Ascending aorta (tissue), 2 donors: ENCODE measurements around the gene NEK7. TPM values are rescaled to one million over a fixed set of nuclear protein-coding genes. Genes with fewer than 3 reads are reported as not detected.

Source experiments
- DNase-seq, 2 donors: peaks; one replicate each; pipeline ENCODE4 v3.0.0-alpha.2; 2019; ENCODE audit warnings: low spot score in 2 of 2
- H3K27ac ChIP-seq, 2 donors: fragments of 200-600 bp; sonication (generic); one replicate each; pipeline ENCODE4 v1.5.1; 2016 to 2017; ENCODE audit warnings: mild to moderate bottlenecking in 1 of 2
- H3K27me3 ChIP-seq: fragments of 200-600 bp; sonication (generic); one replicate; pipeline ENCODE4 v1.5.1; 2017
- H3K36me3 ChIP-seq, 2 donors: fragments of 200-600 bp; sonication (generic); one replicate each; pipeline ENCODE4 v1.5.1; 2016
- H3K4me1 ChIP-seq, 2 donors: fragments of 200-600 bp; sonication (generic); one replicate each; pipeline ENCODE4 v1.5.1; 2016 to 2017; ENCODE audit warnings: mild to moderate bottlenecking in 1 of 2
- H3K4me3 ChIP-seq, 2 donors: fragments of 200-600 bp; sonication (generic); one replicate each; pipeline ENCODE4 v1.5.1; 2016 to 2017; ENCODE audit warnings: mild to moderate bottlenecking in 1 of 2
- H3K9me3 ChIP-seq, 2 donors: fragments of 200-600 bp; sonication (generic); one replicate each; pipeline ENCODE4 v1.5.1; 2016
- CTCF ChIP-seq, 3 experiments: fragments of 200-600 bp in 2 of 3; fragments of 450-650 bp in 1 of 3; sonication (generic) in 2 of 3; IDR thresholded peaks; one replicate each; pipeline ENCODE4 v1.5.1; 2016 to 2019; ENCODE audit warnings: antibody characterized with exemption in 3 of 3, mild to moderate bottlenecking in 1 of 3, moderate library complexity in 1 of 3
- intact Hi-C: fragments of 100-400 bp; cut with DNase I; formaldehyde crosslinking; loops from one replicate; pipeline ENCODE4 v1.15.1; 2023
- total RNA-seq: library from RNA; depleted of rRNA; stranded (reverse); fragments of >200 nt; gene quantifications from one replicate; pipeline ENCODE4 v1.1.0, GENCODE V29; 2016

The NEK7 gene
- total RNA-seq, 1 donor from 2014 or later = 43.6 TPM

DNA sequence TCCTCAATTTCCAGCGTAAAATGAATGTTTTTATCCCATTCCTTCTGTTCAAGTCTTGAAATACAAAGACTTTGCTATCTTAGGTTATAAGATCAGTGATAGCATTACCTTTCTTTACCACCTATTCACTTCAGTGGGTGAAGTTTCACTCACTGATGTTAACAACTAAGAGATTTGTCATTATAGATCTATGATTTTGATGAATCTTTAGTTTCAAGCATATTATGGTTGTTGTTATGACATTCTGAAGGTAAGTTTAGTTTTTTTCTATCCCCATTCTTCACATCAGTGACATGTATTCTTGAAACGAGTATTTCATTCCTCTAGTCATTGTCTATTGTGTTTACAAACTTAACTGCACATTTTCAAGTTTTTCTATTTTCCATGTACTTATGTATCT is 201.1 kb downstream of the NEK7 start:
- intact Hi-C loops = loop anchor here (2.0 kb wide), 1 partner anchor 269 kb away; no protein-coding TSS in a partner anchor
- no peak for TF ChIP-seq CTCF (IDR thresholded peaks at IDR 0.05)
- H3K27ac ChIP-seq = no peak overlapping the region
- H3K4me3 ChIP-seq = no peak overlapping the region
- H3K4me1 ChIP-seq = no peaks in the 10 kb centered on the region
- H3K27me3 ChIP-seq = no peaks in the 10 kb centered on the region
- no peaks in the 10 kb centered on the region for H3K9me3 ChIP-seq
- H3K36me3 ChIP-seq = no peaks in the 10 kb centered on the region
- DNase-seq = no peak

DNA sequence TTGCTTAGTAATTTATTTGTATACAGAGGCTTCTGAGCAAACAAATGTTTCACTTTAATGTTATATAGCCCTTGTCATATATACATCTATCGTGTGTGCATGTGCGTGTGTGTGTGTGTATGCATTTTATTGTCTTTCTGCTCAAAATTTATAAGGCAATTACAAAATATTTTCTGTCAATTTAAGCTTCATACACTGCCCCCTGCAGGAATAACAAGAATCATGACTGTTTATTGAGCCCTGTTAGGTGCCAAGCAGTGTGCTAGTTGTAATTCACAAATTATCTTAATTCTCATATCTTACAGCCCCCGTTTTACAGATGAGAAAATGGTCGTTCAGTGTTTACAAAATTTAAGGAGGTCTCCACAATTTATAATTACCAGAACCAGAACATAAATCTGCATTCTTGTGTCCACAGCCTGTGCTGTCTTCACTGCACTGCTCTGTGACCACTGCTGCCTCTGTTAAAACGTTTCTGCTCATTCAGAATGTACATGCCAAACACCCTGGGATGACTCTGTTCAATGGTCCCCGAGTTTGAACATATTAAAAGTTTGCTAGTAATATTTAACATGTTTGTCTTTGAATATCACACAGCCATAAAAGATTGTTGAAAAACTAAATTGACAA is 202.3 kb downstream of the NEK7 start:
- peak; percentile 21 to 51 (median 22) for TF ChIP-seq CTCF (IDR thresholded peaks at IDR 0.05)
- no peaks in the 10 kb centered on the region for H3K4me1 ChIP-seq
- H3K9me3 ChIP-seq = no peaks in the 10 kb centered on the region
- DNase-seq = no peak
- intact Hi-C loops = loop anchor here (2.0 kb wide), 1 partner anchor 270 kb away; no protein-coding TSS in a partner anchor
- no peaks in the 10 kb centered on the region for H3K36me3 ChIP-seq
- no peak overlapping the region for H3K27ac ChIP-seq
- no peak overlapping the region for H3K4me3 ChIP-seq
- no peaks in the 10 kb centered on the region for H3K27me3 ChIP-seq

- Histone ChIP-seq H3K4me1 (no peaks in the 10 kb centered on the region), H3K4me3 (no peak overlapping the region), H3K9me3 (no peaks in the 10 kb centered on the region), H3K27ac (no peak overlapping the region), H3K27me3 (no peaks in the 10 kb centered on the region), H3K36me3 (no peaks in the 10 kb centered on the region)
- intact Hi-C loops = no loop called here
- no peak for TF ChIP-seq CTCF (IDR thresholded peaks at IDR 0.05)
- DNase-seq = no peak
These were observed 203.5 kb downstream of the NEK7 start for GRCh38 chr1:198360208-198360729.

GRCh38 chr1:198361237-198361767 is 204.5 kb downstream of the NEK7 start:
- no peak for DNase-seq
- no peak overlapping the region for H3K4me3 ChIP-seq
- no peaks in the 10 kb centered on the region for H3K4me1 ChIP-seq
- H3K27me3 ChIP-seq = no peaks in the 10 kb centered on the region
- no peaks in the 10 kb centered on the region for H3K9me3 ChIP-seq
- intact Hi-C loops = no loop called here
- H3K27ac ChIP-seq = no peak overlapping the region
- no peak for TF ChIP-seq CTCF (IDR thresholded peaks at IDR 0.05)
- no peaks in the 10 kb centered on the region for H3K36me3 ChIP-seq

DNA sequence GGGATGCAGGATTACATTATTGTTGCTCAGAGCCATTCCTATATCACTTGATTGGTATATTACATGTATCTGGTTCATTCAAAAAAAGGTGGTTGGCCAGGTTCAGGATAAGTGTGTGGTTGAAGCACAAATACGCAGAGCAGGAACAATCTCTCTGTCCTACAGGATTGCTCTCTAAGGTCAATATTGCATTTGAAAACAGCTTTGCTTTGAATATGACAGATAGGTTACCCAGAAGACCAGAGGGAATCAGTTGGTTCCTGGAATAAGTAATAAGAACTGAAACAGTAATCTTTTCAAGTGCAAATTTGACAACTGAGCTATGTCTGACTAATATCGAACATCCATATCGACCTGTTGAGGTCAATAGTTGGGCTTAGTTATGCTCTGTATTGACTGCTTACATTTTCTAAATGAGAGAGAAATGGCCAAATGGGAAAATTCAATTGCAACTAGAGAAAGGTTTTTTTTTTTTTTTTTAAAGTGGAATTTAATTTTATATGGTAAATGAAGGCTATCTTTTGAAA is 206.9 kb downstream of the NEK7 start:
- Histone ChIP-seq H3K36me3 (no peaks in the 10 kb centered on the region), H3K27me3 (no peaks in the 10 kb centered on the region), H3K4me1 (no peaks in the 10 kb centered on the region), H3K27ac (no peak overlapping the region), H3K4me3 (no peak overlapping the region), H3K9me3 (no peaks in the 10 kb centered on the region)
- no peak for TF ChIP-seq CTCF (IDR thresholded peaks at IDR 0.05)
- DNase-seq = no peak
- intact Hi-C loops = no loop called here
